ENCODE data around the gene RTBDN. TPM values are rescaled to one million over a fixed set of nuclear protein-coding genes. Genes with fewer than 3 reads are reported as not detected.

Gene RTBDN
- total and polyA plus RNA-seq, 10 of the 15 experiments (the other 5 are each of a cell fraction or from before 2014, with no cell fraction given) = 0.45 TPM; not detected in 9

GRCh38 chr19:12778017-12778904 lies 56.1 kb downstream of the RTBDN start (continued):
- TF ChIP-seq PBX3 (IDR thresholded peaks at IDR 0.05; ENCODE audit: insufficient replicate concordance, low read depth, low read length) = no peak
- TF ChIP-seq RCOR1 (conservative IDR thresholded peaks at IDR 0.05; ENCODE audit: low read depth, low read length) = no peak
- no peak for TF ChIP-seq JUND (IDR thresholded peaks at IDR 0.05; ENCODE audit: low read depth, low read length)
- no peak for TF ChIP-seq CBFB (IDR thresholded peaks at IDR 0.05; ENCODE audit: low read depth)
- TF ChIP-seq GATAD2B (conservative IDR thresholded peaks at IDR 0.05; ENCODE audit: low read depth) = peak; percentile 78
- no peak for TF ChIP-seq SIN3A (IDR thresholded peaks at IDR 0.05; ENCODE audit: low read depth, low read length)
- TF ChIP-seq, protein P1, sequence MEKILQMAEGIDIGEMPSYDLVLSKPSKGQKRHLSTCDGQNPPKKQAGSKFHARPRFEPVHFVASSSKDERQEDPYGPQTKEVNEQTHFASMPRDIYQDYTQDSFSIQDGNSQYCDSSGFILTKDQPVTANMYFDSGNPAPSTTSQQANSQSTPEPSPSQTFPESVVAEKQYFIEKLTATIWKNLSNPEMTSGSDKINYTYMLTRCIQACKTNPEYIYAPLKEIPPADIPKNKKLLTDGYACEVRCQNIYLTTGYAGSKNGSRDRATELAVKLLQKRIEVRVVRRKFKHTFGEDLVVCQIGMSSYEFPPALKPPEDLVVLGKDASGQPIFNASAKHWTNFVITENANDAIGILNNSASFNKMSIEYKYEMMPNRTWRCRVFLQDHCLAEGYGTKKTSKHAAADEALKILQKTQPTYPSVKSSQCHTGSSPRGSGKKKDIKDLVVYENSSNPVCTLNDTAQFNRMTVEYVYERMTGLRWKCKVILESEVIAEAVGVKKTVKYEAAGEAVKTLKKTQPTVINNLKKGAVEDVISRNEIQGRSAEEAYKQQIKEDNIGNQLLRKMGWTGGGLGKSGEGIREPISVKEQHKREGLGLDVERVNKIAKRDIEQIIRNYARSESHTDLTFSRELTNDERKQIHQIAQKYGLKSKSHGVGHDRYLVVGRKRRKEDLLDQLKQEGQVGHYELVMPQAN (conservative IDR thresholded peaks at IDR 0.05) = peak; percentile 31
- TF ChIP-seq, protein P2, sequence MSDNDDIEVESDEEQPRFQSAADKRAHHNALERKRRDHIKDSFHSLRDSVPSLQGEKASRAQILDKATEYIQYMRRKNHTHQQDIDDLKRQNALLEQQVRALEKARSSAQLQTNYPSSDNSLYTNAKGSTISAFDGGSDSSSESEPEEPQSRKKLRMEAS (IDR thresholded peaks at IDR 0.05; ENCODE audit: low read depth, low read length) = 0 out of 2 replicates have a peak, but pooled peaks have one; percentile 13
- peak; percentile 36; the same call in 1 of the 2 replicates for TF ChIP-seq SMAD5 (IDR thresholded peaks at IDR 0.05; ENCODE audit: low read depth)
- TF ChIP-seq, protein P3, sequence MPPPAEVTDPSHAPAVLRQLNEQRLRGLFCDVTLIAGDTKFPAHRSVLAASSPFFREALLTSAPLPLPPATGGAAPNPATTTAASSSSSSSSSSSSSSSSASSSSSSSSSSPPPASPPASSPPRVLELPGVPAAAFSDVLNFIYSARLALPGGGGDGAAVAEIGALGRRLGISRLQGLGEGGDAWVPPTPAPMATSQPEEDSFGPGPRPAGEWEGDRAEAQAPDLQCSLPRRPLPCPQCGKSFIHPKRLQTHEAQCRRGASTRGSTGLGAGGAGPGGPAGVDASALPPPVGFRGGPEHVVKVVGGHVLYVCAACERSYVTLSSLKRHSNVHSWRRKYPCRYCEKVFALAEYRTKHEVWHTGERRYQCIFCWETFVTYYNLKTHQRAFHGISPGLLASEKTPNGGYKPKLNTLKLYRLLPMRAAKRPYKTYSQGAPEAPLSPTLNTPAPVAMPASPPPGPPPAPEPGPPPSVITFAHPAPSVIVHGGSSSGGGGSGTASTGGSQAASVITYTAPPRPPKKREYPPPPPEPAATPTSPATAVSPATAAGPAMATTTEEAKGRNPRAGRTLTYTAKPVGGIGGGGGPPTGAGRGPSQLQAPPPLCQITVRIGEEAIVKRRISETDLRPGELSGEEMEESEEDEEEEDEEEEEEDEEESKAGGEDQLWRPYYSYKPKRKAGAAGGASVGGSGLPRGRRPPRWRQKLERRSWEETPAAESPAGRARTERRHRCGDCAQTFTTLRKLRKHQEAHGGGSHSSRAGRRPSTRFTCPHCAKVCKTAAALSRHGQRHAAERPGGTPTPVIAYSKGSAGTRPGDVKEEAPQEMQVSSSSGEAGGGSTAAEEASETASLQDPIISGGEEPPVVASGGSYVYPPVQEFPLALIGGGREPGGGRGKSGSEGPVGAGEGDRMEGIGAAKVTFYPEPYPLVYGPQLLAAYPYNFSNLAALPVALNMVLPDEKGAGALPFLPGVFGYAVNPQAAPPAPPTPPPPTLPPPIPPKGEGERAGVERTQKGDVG (CRISPR knock-in tag; IDR thresholded peaks at IDR 0.05) = no peak
- 0 out of 2 replicates have a peak, but pooled peaks have one; percentile 17 for TF ChIP-seq HDGF (IDR thresholded peaks at IDR 0.05)
- TF ChIP-seq ATF7 (IDR thresholded peaks at IDR 0.05; ENCODE audit: low read depth) = peak; percentile 16; the same call in 1 of the 2 replicates
